Esophagus squamous epithelium (tissue), 4 donors: Measurements from ENCODE around the gene SLC16A12.

Experiments
- POLR2A ChIP-seq, 4 donors: fragments of 450-650 bp; IDR thresholded peaks; one replicate each; pipeline ENCODE4 v1.6.1; 2017; ENCODE audit warnings: antibody characterized with exemption in 4 of 4, mild to moderate bottlenecking in 4 of 4, moderate library complexity in 3 of 4
- TF ChIP-seq, protein P1 (sequence below), 6 experiments: fragments of 450-650 bp in 4 of 6; fragments of 200-600 bp in 2 of 6; sonication (generic) in 2 of 6; IDR thresholded peaks; one replicate each; pipeline ENCODE4 v1.5.1; 2016 to 2019; ENCODE audit warnings: antibody characterized with exemption in 6 of 6, mild to moderate bottlenecking in 4 of 6, moderate library complexity in 4 of 6

DNA sequence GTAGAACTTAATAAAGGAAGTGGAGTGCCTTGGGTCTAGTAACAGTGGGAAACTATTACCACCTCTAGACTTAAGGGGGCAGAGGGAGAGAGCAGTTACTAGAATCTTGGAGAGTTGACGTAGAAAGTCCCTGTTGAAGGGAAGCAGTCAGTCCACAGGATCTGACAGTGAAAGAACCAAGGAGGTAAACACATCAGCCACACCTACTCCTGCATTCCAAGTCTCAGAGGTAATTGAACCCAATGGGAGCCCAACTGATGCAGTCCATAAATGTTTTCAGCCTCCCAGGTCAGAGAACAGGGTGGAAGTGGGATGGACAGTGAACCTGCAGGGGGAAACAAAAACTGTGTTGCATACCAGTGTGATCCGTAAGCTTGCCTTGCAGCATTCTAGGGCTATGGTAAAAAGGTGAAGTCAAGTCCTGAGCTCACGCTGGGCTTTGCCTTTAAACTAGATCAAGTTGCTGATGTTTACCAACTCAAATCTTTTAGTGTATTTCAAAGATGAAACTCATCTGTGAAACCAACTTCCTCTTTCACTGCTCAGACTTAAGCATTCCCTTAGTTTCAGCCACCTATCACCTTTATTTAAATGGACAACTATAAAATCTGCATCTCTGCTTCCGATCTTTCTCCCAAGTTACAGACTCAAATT is 57.2 kb downstream of the SLC16A12 start:
- TF ChIP-seq, protein P1, sequence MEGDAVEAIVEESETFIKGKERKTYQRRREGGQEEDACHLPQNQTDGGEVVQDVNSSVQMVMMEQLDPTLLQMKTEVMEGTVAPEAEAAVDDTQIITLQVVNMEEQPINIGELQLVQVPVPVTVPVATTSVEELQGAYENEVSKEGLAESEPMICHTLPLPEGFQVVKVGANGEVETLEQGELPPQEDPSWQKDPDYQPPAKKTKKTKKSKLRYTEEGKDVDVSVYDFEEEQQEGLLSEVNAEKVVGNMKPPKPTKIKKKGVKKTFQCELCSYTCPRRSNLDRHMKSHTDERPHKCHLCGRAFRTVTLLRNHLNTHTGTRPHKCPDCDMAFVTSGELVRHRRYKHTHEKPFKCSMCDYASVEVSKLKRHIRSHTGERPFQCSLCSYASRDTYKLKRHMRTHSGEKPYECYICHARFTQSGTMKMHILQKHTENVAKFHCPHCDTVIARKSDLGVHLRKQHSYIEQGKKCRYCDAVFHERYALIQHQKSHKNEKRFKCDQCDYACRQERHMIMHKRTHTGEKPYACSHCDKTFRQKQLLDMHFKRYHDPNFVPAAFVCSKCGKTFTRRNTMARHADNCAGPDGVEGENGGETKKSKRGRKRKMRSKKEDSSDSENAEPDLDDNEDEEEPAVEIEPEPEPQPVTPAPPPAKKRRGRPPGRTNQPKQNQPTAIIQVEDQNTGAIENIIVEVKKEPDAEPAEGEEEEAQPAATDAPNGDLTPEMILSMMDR (IDR thresholded peaks at IDR 0.05), result no peak
- TF ChIP-seq POLR2A (IDR thresholded peaks at IDR 0.05), result no peak
